HG03095 (cell line): ENCODE measurements around the gene CABLES2.

ENCODE experiments used
- ATAC-seq: cut with Tn5 transposase; IDR thresholded peaks from one replicate; pipeline ENCODE4 v1.9.1; 2021; ENCODE audit warnings: moderate library complexity; ENCODE audit not compliant: unreplicated experiment

CABLES2 gene

GRCh38 chr20:62361799-62362589 is 45.1 kb downstream of the CABLES2 start:
- ATAC-seq = no peak

GRCh38 chr20:62360854-62361798 is 46.0 kb downstream of the CABLES2 start:
- no peak for ATAC-seq

GRCh38 chr20:62359491-62360121 is 47.5 kb downstream of the CABLES2 start:
- no peak for ATAC-seq

- ATAC-seq = no peak
These were observed 48.0 kb downstream of the CABLES2 start for GRCh38 chr20:62359043-62359490.

GRCh38 chr20:62358171-62359042 is 48.7 kb downstream of the CABLES2 start:
- ATAC-seq = no peak

GRCh38 chr20:62357681-62358080 is 49.4 kb downstream of the CABLES2 start:
- no peak for ATAC-seq

- ATAC-seq = no peak
These were observed 49.9 kb downstream of the CABLES2 start for GRCh38 chr20:62357187-62357667.

GRCh38 chr20:62356589-62357186 is 50.4 kb downstream of the CABLES2 start:
- ATAC-seq = no peak

GRCh38 chr20:62355878-62356588 is 51.1 kb downstream of the CABLES2 start:
- ATAC-seq = no peak

GRCh38 chr20:62355516-62355877 is 51.6 kb downstream of the CABLES2 start:
- ATAC-seq = no peak

GRCh38 chr20:62354811-62355341 is 52.2 kb downstream of the CABLES2 start:
- ATAC-seq = no peak

GRCh38 chr20:62354031-62354808 is 52.9 kb downstream of the CABLES2 start:
- no peak for ATAC-seq

GRCh38 chr20:62353289-62354030 is 53.6 kb downstream of the CABLES2 start:
- no peak for ATAC-seq

GRCh38 chr20:62352402-62353288 is 54.4 kb downstream of the CABLES2 start:
- ATAC-seq = no peak

GRCh38 chr20:62351469-62352401 is 55.4 kb downstream of the CABLES2 start:
- no peak for ATAC-seq
